Activated CD8-positive, alpha-beta memory T cell treated with anti-CD3 and anti-CD28 coated beads, Interleukin-2, amount 50 U/mL, for 24 hours (primary cell): ENCODE data around the gene PAQR8.
"Not testable (repeated sequence)": the region's sequence is repeated elsewhere in the genome, so short reads cannot be mapped to it uniquely, and the experiment has no call there.

Experiments
- DNase-seq: peaks from one replicate; pipeline ENCODE4 v3.0.0-alpha.2; 2020; ENCODE audit errors: extremely low read depth

PAQR8 gene

DNA sequence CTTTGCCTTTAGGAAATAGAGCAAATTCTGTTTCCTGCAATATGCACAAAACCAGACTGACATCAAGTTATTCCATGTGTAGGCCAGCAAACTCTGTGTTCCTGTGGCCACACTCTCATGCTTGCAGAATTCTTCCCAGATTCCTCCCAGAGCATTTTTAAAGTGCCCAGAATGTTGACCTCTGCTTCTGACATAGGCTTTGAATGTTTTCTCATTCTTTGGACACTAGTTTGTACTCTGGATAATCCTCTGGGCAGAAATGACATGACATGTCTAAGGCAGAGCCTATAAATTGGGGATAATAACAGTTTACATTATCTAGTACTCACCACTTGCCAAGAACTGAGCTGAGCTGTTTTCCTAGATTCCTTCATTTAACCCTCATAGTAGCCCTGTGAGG, 49.0 kb downstream of the PAQR8 start:
- no peak for DNase-seq

DNA sequence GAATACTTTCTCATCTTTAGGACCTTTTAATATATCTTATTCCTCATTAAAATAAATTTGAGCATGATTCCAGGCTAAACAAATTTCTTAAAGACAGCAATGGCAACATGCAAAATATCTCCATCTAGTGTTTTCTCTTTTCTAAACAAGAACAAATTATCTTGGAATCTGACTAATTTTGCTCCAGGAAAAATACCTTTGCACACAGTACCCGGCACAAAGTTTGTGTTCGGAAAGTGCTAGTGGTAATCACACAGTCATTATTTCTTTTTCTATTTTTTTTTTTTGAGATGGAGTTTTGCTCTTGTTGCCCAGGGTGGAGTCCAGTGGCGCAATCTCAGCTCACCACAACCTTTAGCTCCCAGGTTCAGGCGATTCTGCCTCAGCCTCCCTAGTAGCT, 50.0 kb downstream of the PAQR8 start:
- no peak for DNase-seq

DNA sequence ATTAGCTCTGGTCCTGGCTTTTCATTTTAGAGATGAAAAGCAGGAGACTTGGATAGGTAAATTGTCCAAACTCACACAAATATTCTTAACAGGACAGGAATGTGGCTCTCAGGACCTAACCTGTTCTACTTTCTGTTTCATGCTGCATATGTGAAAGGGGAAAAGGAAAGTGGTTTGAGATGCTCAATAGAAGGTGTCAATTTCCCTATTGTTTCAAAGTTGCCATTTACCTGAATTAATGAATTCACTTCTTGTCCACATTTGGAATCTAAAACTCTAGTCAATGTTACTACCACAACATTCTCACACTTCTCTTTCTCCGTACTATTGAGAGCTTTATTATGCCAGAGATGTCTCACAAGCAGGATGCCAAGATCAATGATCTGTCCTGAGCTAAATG, 53.4 kb downstream of the PAQR8 start:
- no peak for DNase-seq

DNA sequence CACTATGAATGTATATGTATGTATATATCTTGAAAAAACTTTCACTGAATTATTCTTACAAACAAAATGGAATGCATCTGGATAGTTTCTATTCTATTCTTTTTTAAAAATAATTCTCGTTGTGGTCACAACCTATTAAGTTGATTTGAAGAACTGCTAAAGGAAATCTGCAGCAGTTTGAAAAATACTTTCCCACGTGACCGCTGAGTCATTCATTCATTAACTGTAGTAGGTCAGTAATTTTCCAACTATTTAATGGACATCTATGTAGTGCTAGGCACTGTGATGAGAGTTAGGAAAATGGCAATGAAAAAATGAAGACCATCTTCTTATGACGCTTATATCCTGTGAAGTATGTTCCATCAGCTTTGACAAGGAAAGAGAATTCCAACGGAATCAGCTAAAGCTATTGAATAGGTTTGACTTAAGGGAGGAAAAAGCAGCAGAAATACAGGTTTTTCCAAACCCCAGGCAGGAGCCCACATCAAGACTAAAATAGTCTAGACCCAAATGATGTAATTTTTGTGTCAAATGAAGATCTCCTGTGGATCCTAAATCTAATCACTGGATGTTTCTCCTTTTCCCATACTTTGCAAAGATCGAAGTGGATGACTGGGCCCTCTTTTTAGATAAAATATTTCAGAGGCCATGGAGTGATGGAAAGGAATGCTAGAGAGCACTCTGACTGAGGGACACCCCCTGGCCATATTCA, 54.1 kb downstream of the PAQR8 start:
- no peak for DNase-seq

DNA sequence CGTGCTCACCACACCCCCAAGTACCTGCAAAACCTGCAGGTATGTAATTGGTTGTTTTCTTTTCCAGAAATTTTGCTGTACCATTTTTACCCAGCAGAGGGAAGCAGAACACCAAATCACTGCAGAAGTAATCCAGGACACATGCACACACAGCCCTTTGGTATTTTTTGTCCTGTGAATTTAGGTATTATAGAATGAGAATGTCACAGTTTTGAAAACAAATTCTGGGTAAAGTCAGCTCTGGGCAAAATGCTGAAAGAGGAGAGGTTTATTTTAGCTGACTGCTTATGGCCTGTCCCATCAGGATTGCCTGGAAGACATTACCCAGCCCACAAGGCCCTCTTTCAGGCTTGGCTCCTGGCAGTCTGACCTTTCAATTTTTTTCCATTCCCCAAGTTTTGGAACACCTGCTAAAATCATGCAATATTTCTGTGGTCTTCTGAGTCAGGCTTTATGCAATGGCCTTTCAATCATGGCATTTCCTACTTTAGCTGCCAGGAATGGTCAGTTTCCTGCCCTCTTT, 54.7 kb downstream of the PAQR8 start:
- no peak for DNase-seq

DNA sequence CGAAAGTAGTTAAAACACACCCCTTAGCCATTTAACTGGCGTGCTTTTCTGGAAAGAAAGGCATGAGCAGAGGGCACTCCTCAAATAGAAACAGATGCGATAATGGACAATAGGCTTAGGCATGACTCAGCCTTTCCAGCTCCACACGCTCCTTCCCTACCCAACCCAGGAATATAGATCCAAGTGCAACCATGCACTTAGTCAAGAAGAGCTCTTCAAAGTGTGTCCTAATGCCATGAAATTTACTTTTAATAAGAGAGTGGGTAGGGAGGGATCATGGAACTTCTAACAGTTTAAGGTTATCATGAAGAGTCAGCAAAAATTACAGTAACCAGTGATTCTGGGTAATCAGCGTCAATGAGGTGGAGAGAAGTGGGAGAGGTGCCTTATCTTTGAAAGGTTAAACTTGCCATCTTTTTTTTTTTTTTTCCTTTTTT, 55.7 kb downstream of the PAQR8 start:
- no peak for DNase-seq

DNA sequence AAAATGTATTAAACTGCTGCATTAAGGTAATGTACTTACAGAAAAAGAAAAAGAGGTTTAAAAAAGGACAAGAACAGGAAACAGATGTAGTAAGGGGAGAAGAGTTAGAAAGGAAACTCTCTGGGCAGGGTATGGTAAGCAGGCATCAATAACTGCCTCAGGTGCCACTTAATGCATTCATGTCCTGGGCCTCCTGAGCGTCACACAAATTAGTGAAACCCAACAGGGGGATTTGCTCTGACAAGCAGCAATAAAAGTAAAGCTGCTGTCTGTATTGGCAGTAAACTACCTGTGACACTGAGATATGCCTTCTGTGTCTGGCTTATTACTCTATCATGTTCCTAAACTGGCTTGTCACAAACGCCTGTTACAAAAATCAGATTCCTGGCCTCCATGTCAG, 56.7 kb downstream of the PAQR8 start:
- DNase-seq, result no peak

DNA sequence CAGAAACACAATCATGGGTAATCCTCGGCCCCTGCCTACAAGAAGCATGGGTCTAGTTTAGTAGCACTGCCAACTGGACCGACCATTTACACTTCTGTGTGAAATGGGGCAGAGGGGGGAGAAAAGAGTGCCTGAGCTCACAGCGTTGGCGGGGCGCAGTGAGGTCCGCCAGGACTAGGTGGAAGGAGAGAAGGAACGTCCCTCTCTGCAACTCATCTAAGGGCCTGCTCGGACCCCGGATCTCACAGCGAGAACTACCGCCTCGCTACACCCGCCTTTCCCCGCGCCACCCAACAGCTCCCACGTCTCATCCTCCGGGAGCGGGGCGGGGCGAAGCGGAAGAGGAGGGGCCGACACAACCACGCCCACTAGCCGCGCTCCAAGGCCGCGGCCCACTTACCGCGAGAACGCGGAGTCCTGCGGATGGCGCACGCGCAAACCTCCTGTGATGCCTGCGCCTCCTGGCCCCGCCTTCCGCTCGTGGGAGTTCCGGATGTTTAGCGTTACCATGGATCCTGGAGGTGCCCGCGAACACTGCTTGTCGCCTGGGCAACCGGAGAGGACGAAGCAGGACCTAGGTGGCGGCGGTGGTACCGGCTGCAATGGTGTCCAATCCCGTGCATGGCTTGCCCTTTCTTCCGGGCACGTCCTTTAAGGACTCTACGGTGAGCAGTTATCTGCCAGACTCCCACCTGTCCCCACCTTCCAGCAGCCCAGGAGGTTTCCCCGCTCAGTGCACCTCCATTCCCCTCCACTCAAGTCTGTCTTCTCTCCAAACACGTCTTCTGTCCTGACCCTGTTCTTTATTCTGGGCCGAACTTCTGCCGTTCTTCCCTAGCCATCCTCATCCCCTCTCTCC, 58.1 kb downstream of the PAQR8 start, which contains the start of gene EFHC1:
Gene EFHC1 (plus strand): TSS at position 534 of the 859 bp plus-strand sequence. CDS start 69 bp downstream, at position 603.
- peak; percentile 93 for DNase-seq

DNA sequence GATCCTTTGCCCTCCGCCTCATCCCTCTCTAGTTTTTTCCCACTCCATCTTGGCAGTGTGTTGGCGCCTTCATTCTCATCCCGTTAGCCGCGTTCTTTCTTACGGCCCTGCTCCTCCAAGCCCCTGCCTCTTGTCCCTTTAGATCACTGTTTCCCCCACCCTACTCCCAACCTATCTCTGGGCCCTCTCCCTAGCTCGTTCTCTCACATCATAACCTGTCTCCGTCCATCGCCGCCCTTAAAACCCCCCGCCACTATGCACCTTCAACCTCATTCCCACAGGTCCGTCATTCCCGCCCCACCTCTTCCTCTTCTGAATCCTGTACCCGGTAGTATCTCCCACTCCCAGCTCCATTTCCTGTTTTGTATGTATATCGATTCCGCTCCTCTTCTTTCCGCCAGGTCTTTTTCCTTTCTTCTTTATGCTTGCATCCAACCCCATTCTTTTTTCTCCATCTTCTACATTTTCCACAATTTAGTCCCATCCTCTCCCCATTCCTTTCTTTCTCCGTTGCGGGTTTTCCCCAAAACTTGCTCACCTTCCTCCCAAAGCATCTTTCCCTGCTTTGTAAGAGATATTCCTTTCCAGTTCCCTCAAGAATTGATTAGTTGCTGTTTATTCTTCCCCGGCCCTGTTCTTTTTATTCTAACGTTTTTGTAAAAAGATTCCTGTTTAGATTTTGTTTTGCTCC, 58.9 kb downstream of the PAQR8 start:
- no peak for DNase-seq

DNA sequence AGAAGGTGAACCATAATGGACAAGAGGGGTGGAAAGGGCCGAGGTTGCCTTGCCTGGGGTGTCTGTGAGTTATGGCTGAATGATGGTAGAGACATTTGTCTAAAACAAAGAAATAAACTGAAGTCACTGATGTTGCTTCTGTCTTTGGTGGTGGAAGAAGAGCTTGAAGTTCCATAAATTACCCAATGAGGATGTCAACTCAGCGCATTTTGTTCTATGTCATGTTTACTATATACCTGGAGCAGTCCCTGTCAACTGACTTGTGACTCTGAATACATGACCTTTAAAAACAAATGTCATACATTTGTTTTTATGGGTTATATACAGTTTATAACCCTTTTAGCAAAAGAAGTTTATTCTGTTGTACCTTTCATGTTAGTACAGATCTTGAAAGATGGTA, 60.2 kb downstream of the PAQR8 start:
- no peak for DNase-seq

DNA sequence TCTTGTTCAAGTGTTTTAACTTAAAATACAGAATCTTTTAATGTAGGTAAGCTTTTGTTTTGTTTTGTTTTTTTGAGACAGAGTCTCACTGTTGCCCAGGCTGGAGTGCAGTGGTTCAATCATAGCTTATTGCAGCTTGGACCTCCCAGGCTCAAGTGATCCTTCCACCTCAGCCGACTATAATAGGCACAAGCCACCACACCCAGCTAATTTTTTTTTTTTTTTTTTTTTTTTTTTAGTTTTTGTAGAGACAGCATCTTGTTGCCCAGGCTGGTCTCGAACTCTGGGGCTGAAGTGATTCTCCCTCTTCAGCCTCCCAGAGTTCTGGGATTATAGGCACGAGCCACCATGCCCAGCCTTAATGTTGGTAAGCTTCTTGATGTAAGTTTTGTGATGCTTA, 61.5 kb downstream of the PAQR8 start:
- no peak for DNase-seq

DNA sequence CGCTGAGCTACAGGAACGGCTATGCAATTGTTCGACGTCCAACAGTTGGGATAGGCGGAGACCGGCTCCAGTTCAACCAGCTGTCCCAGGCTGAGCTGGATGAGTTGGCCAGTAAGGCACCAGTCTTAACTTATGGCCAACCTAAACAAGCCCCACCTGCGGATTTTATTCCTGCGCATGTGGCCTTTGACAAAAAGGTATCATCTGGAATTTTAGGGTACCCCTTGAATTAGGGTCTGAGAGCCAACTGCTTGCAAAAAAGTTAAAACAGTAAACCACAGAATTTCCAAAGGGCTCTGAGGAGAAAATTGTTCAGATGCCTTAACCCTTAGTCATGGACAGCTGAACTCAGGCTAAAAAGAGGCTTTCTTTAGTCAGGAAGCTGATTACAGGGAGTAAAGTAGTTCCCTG, 62.0 kb downstream of the PAQR8 start:
- no peak for DNase-seq

DNA sequence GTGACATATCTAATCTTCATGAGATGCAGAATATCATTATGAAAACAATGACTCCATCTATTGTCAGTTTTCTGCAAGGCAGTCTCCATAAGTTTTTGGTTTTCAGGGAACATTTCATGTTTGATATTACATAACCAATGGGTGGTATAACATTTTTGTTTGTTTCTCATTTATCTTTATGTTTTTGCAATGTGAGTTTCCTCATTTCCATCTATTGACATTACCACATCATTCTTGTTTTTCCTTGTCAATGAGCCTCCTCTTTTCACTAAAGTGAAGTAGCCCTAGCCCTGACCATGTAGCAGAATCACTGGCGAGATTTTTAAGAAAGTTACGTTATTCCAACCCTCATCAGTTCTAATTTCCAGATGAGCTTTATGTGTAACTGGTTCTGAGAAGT, 62.6 kb downstream of the PAQR8 start:
- DNase-seq, result no peak

DNA sequence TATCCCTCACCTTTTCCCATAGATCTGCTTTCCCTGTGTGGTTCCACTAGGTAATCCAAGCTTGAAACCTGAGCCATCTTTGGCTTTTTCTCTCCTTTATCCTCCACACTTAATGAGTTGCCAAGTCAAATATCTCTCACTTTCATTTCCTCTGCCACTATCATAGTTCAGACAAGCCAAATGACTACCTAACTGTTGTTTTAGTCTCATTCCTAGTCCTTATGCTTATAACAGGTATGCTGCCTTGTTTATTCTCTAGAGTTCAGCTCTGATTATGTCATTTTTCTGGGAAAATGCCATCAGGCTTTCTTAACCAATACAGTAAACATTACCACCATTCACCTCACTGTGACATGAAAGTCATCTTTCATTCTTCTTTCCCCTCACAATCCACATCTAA, 64.7 kb downstream of the PAQR8 start:
- no peak for DNase-seq

DNA sequence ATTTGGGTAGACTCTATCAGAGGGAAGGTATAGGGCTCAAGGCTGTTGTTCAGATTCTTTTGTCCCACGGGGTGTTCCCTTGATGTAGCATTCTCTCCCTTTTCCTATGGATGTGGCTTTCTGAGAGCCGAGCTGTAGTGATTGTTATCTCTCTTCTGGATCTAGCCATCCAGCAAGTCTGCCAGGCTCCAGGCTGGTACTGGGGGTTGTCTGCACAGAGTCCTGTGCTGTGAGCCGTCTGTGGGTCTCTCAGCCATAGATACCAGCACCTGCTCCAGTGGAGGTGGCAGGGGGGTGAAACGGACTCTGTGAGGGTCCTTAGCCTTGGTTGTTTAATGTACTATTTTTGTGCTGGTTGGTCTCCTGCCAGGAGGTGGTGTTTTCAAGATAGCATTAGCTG, 71.3 kb downstream of the PAQR8 start:
- not testable (repeated sequence) for DNase-seq

DNA sequence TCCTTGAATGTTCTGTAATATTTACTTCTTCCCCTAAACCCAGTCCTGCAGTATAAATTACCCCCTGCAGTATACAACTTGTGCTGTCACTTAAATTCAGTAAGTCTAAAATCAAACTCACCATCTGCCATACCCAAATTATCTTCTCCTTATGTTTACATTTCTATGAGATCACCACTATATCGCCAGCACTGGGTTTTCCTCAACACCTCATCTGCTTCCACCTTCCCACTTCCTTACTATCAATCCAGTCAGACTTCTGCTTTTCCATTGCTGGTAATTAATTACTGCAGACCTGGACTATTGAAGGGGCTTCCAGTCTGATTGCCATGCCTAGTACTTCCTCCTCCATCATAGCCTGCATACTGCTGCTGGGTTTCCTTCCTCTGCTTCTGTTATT, 73.4 kb downstream of the PAQR8 start:
- no peak for DNase-seq

DNA sequence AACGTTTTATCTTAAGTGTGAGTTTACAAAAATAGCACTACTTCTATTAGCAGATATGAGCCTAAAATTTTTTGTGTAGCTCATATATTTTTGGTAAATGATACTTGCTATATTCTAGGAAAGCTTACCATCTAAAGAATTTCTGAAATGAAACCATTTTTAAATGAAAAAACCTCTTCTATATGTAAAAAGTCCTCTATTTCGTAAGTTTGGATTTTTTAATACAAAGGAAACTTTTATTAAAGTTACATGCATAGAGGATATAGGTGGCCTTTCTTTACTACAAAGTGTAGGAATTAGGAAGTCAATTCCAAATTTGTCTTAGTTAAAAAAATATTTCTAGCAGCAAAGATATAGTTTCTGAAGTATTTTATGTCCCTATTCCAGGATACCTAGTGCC, 77.0 kb downstream of the PAQR8 start:
- no peak for DNase-seq

DNA sequence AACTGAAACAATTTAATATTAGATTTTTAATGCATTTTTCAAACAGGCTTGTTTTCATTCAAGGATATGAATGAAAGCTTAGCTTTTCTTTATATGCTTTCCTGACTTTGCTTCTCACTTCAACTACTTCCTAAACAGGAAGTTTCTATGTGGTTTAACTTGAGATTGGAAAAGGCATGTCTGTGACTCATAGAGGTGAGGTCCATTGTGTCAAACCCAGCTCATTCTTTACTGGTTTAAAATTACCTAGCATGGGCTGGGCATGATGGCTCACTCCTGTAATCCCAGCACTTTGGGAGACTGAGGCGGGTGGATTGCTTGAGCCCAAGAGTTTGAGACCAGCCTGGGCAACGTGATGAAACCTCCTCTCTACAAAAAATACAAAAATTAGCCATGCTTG, 92.6 kb downstream of the PAQR8 start:
- no peak for DNase-seq

DNA sequence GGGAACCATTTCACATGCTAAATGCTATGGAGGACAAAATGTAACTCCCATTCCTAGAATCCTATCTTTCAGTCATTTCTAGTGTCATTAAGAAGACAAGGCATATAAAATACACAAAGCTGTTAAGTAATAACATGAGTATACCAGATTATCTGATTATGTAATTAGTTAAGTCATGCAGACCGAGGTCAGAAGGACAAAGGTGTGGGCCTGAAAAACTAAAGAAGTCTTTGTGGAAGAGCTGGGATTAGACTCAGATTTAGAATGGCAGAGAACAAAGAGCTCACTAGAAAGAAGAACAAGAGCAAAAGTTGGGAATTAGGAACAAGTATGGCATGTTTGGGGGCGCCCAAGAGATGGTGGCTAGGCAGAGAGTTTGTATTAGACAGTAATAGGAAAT, 95.1 kb downstream of the PAQR8 start:
- DNase-seq, result no peak
